ENCODE data around the gene KDSR. TPM values are rescaled to one million over a fixed set of nuclear protein-coding genes. Genes with fewer than 3 reads are reported as not detected.
A peak's percentile ranks its signal among the peaks of the same experiment; 100 is the strongest.

The KDSR gene
- total and polyA plus RNA-seq, 4 donors, result 31.3 to 39.1 (median 32.7) TPM

- Histone ChIP-seq H3K4me1 (ENCODE audit: control insufficient read depth, insufficient read depth, low read length) (peaks cover 28% of the 10 kb centered on the region), H3K27me3 (ENCODE audit: control insufficient read depth, insufficient read depth, low read length) (no peaks in the 10 kb centered on the region), H3K27ac (ENCODE audit: low read depth, low read length) (no peak overlapping the region), H3K4me3 (ENCODE audit: low read depth, low read length) (no peak overlapping the region), H3K36me3 (ENCODE audit: control insufficient read depth, insufficient read depth, low read length) (peaks cover 3% of the 10 kb centered on the region), H3K9me3 (ENCODE audit: control insufficient read depth, insufficient read depth, low read length) (no peaks in the 10 kb centered on the region)
- 73% methylated on average over 4 of the region's 6 CpGs for WGBS (ENCODE audit: insufficient coverage)
- DNase-seq (ENCODE audit: low read depth in 4 of 6, low spot score in 6 of 6), result no peak
These were observed 76.7 kb downstream of the KDSR start for GRCh38 chr18:63290166-63290820.

DNA sequence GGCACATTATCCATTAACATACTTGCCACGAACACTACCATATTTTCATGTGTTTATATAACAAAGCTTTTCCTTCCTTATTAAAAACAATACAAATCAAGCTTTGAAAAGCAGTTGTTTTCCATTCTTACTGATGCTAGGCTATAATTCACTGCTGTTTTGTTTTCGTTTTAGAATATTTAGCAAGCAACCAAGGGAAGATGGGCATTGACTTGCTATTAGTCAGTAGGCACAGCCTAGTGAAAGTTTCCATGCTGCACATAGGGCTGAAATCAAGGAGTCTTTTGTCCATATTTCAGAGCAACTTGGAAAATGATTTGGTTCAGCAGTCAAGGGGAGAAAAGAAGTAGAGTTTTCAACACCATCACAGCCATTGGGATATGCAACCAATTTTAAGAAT, 78.7 kb downstream of the KDSR start:
- no peak for DNase-seq (ENCODE audit: low read depth in 4 of 6, low spot score in 6 of 6)
- Histone ChIP-seq H3K4me1 (ENCODE audit: control insufficient read depth, insufficient read depth, low read length) (peaks cover 39% of the 10 kb centered on the region), H3K36me3 (ENCODE audit: control insufficient read depth, insufficient read depth, low read length) (peaks cover 3% of the 10 kb centered on the region), H3K4me3 (ENCODE audit: low read depth, low read length) (no peak overlapping the region), H3K9me3 (ENCODE audit: control insufficient read depth, insufficient read depth, low read length) (no peaks in the 10 kb centered on the region), H3K27me3 (ENCODE audit: control insufficient read depth, insufficient read depth, low read length) (no peaks in the 10 kb centered on the region), H3K27ac (ENCODE audit: low read depth, low read length) (no peak overlapping the region)
- 86% methylated on average over 1 of the region's 2 CpGs for WGBS (ENCODE audit: insufficient coverage)

- no peak for DNase-seq (ENCODE audit: low read depth in 4 of 6, low spot score in 6 of 6)
- peaks cover 34% of the 10 kb centered on the region for H3K4me1 ChIP-seq (ENCODE audit: control insufficient read depth, insufficient read depth, low read length)
- H3K27me3 ChIP-seq (ENCODE audit: control insufficient read depth, insufficient read depth, low read length), result no peaks in the 10 kb centered on the region
- H3K27ac ChIP-seq (ENCODE audit: low read depth, low read length), result no peak overlapping the region
- H3K36me3 ChIP-seq (ENCODE audit: control insufficient read depth, insufficient read depth, low read length), result peaks cover under 1% of the 10 kb centered on the region
- WGBS (ENCODE audit: insufficient coverage), result no CpG with 5 or more reads among the region's 1 CpG
- H3K9me3 ChIP-seq (ENCODE audit: control insufficient read depth, insufficient read depth, low read length), result no peaks in the 10 kb centered on the region
- H3K4me3 ChIP-seq (ENCODE audit: low read depth, low read length), result no peak overlapping the region
These were observed 79.2 kb downstream of the KDSR start for GRCh38 chr18:63287691-63288220.

- peaks cover 32% of the 10 kb centered on the region for H3K4me1 ChIP-seq (ENCODE audit: control insufficient read depth, insufficient read depth, low read length)
- WGBS (ENCODE audit: insufficient coverage), result 86% methylated on average over 4 of the region's 4 CpGs
- H3K36me3 ChIP-seq (ENCODE audit: control insufficient read depth, insufficient read depth, low read length), result no peaks in the 10 kb centered on the region
- no peak overlapping the region for H3K27ac ChIP-seq (ENCODE audit: low read depth, low read length)
- no peaks in the 10 kb centered on the region for H3K27me3 ChIP-seq (ENCODE audit: control insufficient read depth, insufficient read depth, low read length)
- H3K9me3 ChIP-seq (ENCODE audit: control insufficient read depth, insufficient read depth, low read length), result no peaks in the 10 kb centered on the region
- H3K4me3 ChIP-seq (ENCODE audit: low read depth, low read length), result no peak overlapping the region
- DNase-seq (ENCODE audit: low read depth in 4 of 6, low spot score in 6 of 6), result no peak
These were observed 80.1 kb downstream of the KDSR start for GRCh38 chr18:63286926-63287325.

GRCh38 chr18:63284827-63285733, 81.9 kb downstream of the KDSR start:
- 31% methylated on average over 7 of the region's 14 CpGs for WGBS (ENCODE audit: insufficient coverage)
- no peak overlapping the region for H3K4me3 ChIP-seq (ENCODE audit: low read depth, low read length)
- peak overlapping the region; percentile 74 for H3K27ac ChIP-seq (ENCODE audit: low read depth, low read length)
- no peaks in the 10 kb centered on the region for H3K9me3 ChIP-seq (ENCODE audit: control insufficient read depth, insufficient read depth, low read length)
- H3K36me3 ChIP-seq (ENCODE audit: control insufficient read depth, insufficient read depth, low read length), result no peaks in the 10 kb centered on the region
- no peaks in the 10 kb centered on the region for H3K27me3 ChIP-seq (ENCODE audit: control insufficient read depth, insufficient read depth, low read length)
- peak in 2 of 6 donors; percentile 71 to 78 for DNase-seq (ENCODE audit: low read depth in 4 of 6, low spot score in 6 of 6)
- peaks cover 32% of the 10 kb centered on the region for H3K4me1 ChIP-seq (ENCODE audit: control insufficient read depth, insufficient read depth, low read length)

DNA sequence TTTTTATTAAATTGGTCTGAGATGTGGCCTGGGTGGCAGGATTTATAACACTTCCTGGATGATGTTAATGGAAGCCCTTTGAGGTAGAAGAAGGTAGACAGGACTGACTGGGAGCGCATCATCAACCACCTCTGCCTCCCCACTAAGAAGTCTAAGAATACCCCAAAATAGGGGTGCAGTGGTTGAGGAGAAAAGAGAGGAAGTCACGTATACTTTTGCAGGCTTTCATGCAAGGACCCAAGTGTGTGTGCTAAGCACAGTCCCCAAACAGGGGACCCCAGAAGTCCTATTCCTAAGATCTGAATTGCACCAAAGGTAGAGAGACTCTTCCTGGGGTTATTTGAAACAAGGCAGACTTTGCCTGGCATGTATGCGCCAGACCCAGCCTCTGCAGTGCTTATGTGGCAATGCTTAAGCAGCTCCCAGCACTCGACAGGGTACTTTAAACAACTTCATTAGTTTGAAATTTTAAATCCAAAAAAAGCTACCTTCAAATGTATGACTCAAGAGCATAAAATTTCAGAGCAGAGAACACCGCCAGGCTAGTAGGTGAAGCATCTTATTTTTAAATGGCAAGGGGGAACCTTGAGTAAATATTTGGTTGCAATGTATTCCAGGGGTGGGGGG, 82.7 kb downstream of the KDSR start:
- Histone ChIP-seq H3K4me1 (ENCODE audit: control insufficient read depth, insufficient read depth, low read length) (peaks cover 32% of the 10 kb centered on the region), H3K36me3 (ENCODE audit: control insufficient read depth, insufficient read depth, low read length) (no peaks in the 10 kb centered on the region), H3K4me3 (ENCODE audit: low read depth, low read length) (no peak overlapping the region), H3K27me3 (ENCODE audit: control insufficient read depth, insufficient read depth, low read length) (no peaks in the 10 kb centered on the region), H3K27ac (ENCODE audit: low read depth, low read length) (peak overlapping the region; percentile 74), H3K9me3 (ENCODE audit: control insufficient read depth, insufficient read depth, low read length) (no peaks in the 10 kb centered on the region)
- 78% methylated on average over 3 of the region's 5 CpGs for WGBS (ENCODE audit: insufficient coverage)
- DNase-seq (ENCODE audit: low read depth in 4 of 6, low spot score in 6 of 6), result no peak

- WGBS (ENCODE audit: insufficient coverage), result 73% methylated on average over 5 of the region's 16 CpGs
- Histone ChIP-seq H3K36me3 (ENCODE audit: control insufficient read depth, insufficient read depth, low read length) (no peaks in the 10 kb centered on the region), H3K4me3 (ENCODE audit: low read depth, low read length) (no peak overlapping the region), H3K27ac (ENCODE audit: low read depth, low read length) (peak overlapping the region; percentile 42), H3K9me3 (ENCODE audit: control insufficient read depth, insufficient read depth, low read length) (no peaks in the 10 kb centered on the region), H3K4me1 (ENCODE audit: control insufficient read depth, insufficient read depth, low read length) (peaks cover 32% of the 10 kb centered on the region), H3K27me3 (ENCODE audit: control insufficient read depth, insufficient read depth, low read length) (no peaks in the 10 kb centered on the region)
- DNase-seq (ENCODE audit: low read depth in 4 of 6, low spot score in 6 of 6), result peak in 1 of 6 donors; percentile 17
These were observed 83.5 kb downstream of the KDSR start for GRCh38 chr18:63283305-63284094.

GRCh38 chr18:63282793-63283192, 84.2 kb downstream of the KDSR start:
- Histone ChIP-seq H3K4me1 (ENCODE audit: control insufficient read depth, insufficient read depth, low read length) (peaks cover 32% of the 10 kb centered on the region), H3K27me3 (ENCODE audit: control insufficient read depth, insufficient read depth, low read length) (no peaks in the 10 kb centered on the region), H3K4me3 (ENCODE audit: low read depth, low read length) (no peak overlapping the region), H3K9me3 (ENCODE audit: control insufficient read depth, insufficient read depth, low read length) (no peaks in the 10 kb centered on the region), H3K36me3 (ENCODE audit: control insufficient read depth, insufficient read depth, low read length) (no peaks in the 10 kb centered on the region), H3K27ac (ENCODE audit: low read depth, low read length) (no peak overlapping the region)
- peak in 1 of 6 donors; percentile 23 for DNase-seq (ENCODE audit: low read depth in 4 of 6, low spot score in 6 of 6)

Measured in spinal cord (tissue), 10 donors.